ENCODE measurements around the gene EIF2S3.
A peak's percentile ranks its signal among the peaks of the same experiment; 100 is the strongest.

EIF2S3 gene

GRCh38 chrX:24025741-24026403 lies 28.9 kb upstream of the EIF2S3 start:
- DNase-seq (ENCODE audit: low read depth, low spot score), result peak; percentile 59
- TF ChIP-seq, protein P1, sequence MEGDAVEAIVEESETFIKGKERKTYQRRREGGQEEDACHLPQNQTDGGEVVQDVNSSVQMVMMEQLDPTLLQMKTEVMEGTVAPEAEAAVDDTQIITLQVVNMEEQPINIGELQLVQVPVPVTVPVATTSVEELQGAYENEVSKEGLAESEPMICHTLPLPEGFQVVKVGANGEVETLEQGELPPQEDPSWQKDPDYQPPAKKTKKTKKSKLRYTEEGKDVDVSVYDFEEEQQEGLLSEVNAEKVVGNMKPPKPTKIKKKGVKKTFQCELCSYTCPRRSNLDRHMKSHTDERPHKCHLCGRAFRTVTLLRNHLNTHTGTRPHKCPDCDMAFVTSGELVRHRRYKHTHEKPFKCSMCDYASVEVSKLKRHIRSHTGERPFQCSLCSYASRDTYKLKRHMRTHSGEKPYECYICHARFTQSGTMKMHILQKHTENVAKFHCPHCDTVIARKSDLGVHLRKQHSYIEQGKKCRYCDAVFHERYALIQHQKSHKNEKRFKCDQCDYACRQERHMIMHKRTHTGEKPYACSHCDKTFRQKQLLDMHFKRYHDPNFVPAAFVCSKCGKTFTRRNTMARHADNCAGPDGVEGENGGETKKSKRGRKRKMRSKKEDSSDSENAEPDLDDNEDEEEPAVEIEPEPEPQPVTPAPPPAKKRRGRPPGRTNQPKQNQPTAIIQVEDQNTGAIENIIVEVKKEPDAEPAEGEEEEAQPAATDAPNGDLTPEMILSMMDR (IDR thresholded peaks at IDR 0.05; ENCODE audit: low read depth, low read length), result no peak
- peak overlapping the region; percentile 66 for H3K4me3 ChIP-seq (ENCODE audit: low read depth, low read length)
- in situ Hi-C loops (cut with HindIII; ENCODE audit: low sequenced_read_pairs), result no loop called here

GRCh38 chrX:24026432-24026831 lies 28.3 kb upstream of the EIF2S3 start:
- H3K4me3 ChIP-seq (ENCODE audit: low read depth, low read length), result peak overlapping the region; percentile 66
- in situ Hi-C loops (cut with HindIII; ENCODE audit: low sequenced_read_pairs), result no loop called here
- TF ChIP-seq, protein P1 (IDR thresholded peaks at IDR 0.05; ENCODE audit: low read depth, low read length), result no peak
- DNase-seq (ENCODE audit: low read depth, low spot score), result peak; percentile 36

DNA sequence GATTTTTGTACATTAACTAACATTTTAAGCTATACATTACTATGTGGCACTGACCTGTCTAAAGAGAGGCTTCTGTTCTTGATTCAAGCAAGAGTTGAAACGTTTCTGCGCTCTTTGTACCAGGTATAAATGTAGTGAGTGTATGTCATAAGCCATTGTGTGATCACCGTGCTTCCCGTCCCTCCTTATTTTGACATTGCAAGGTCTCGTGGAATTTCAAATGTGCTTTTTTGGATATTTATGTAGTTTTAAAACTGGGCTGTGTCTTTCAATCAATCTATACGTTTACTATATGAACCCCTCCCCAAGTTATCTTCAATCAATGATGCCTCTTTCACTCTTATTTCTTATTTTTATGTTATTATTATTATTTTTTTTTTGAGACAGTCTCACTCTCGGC lies 27.7 kb upstream of the EIF2S3 start, which contains the start of gene KLHL15:
TSS of gene KLHL15 (minus strand) at position 101 of the 400 bp plus-strand sequence. CDS start 20,493 bp downstream, outside the sequence.
- H3K4me3 ChIP-seq (ENCODE audit: low read depth, low read length), result peak within 1 kb of the TSS; percentile 66
- no peak for DNase-seq (ENCODE audit: low read depth, low spot score)
- in situ Hi-C loops (cut with HindIII; ENCODE audit: low sequenced_read_pairs), result no loop called here
- TF ChIP-seq, protein P1 (IDR thresholded peaks at IDR 0.05; ENCODE audit: low read depth, low read length), result no peak

GRCh38 chrX:24027985-24028384 lies 26.8 kb upstream of the EIF2S3 start:
- no peak for DNase-seq (ENCODE audit: low read depth, low spot score)
- TF ChIP-seq, protein P1 (IDR thresholded peaks at IDR 0.05; ENCODE audit: low read depth, low read length), result no peak
- H3K4me3 ChIP-seq (ENCODE audit: low read depth, low read length), result no peak overlapping the region
- in situ Hi-C loops (cut with HindIII; ENCODE audit: low sequenced_read_pairs), result no loop called here

DNA sequence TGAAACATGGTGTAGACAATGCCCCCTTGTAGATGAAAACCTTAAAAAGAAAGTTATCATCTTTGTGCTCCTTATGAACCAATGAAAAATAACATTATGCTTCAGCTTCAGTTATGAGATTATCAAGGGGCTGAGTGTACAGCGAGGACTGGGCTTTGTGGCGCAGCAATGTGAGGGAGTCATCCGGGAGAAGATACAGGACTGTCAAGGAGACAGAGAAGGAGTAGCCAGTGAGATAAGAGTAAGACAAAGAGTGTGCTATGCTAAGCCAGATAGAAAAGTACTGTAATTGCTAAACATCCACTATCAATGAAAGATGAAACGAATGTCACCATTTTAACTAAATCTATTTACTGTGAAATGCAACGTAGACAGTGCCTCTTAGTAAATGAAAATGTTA lies 24.2 kb upstream of the EIF2S3 start:
- TF ChIP-seq, protein P1 (IDR thresholded peaks at IDR 0.05; ENCODE audit: low read depth, low read length), result no peak
- H3K4me3 ChIP-seq (ENCODE audit: low read depth, low read length), result no peak overlapping the region
- in situ Hi-C loops (cut with HindIII; ENCODE audit: low sequenced_read_pairs), result no loop called here
- DNase-seq (ENCODE audit: low read depth, low spot score), result no peak

GRCh38 chrX:24034485-24034884 lies 20.3 kb upstream of the EIF2S3 start:
- DNase-seq (ENCODE audit: low read depth, low spot score), result no peak
- no peak overlapping the region for H3K4me3 ChIP-seq (ENCODE audit: low read depth, low read length)
- in situ Hi-C loops (cut with HindIII; ENCODE audit: low sequenced_read_pairs), result no loop called here
- TF ChIP-seq, protein P1 (IDR thresholded peaks at IDR 0.05; ENCODE audit: low read depth, low read length), result no peak

Data from astrocyte of the spinal cord (primary cell).